ENCODE results near the gene DOCK2.

DOCK2 gene

DNA sequence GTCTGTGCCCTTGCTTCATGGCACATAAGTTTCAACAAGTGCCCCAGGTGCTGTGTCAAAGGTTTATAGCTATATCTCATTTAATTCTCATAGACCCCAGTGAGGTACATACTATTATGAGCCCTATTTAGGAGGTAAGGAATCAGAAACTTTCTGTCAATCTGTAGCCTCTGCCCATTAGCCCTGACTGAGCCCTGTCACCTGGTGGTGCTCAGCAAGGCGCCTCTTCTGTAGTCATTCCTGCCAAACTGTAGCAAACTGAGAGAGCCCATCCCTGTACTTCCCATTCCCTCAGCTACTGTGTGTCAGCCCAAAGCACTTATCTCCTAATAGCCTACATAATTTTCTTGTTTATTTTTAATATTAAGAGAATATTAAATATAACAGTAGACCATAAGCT is 422.1 kb downstream of the DOCK2 start:
- no peaks in the 10 kb centered on the region for H3K4me1 ChIP-seq (ENCODE audit: control insufficient read depth, insufficient read depth, low read length)
- no peak for TF ChIP-seq ZNF391 (tag by site-specific recombination; IDR thresholded peaks at IDR 0.05; ENCODE audit: borderline replicate concordance, low read depth)
- no peak for TF ChIP-seq ZBTB17 (tag by site-specific recombination; IDR thresholded peaks at IDR 0.05)
- TF ChIP-seq ZNF555 (tag by site-specific recombination; conservative IDR thresholded peaks at IDR 0.05): no peak
- no peak for TF ChIP-seq ZSCAN30 (tag by site-specific recombination; IDR thresholded peaks at IDR 0.05)
- no peak for TF ChIP-seq YY1 (tag by site-specific recombination; IDR thresholded peaks at IDR 0.05)
- TF ChIP-seq ZBTB44 (tag by site-specific recombination; IDR thresholded peaks at IDR 0.05): no peak
- no peak for TF ChIP-seq ZBTB20 (tag by site-specific recombination; IDR thresholded peaks at IDR 0.05)
- no peak for TF ChIP-seq ZNF423 (tag by site-specific recombination; IDR thresholded peaks at IDR 0.05)
- TF ChIP-seq SCRT1 (tag by site-specific recombination; IDR thresholded peaks at IDR 0.05; ENCODE audit: borderline replicate concordance): no peak
- no peak for TF ChIP-seq KLF7 (tag by site-specific recombination; IDR thresholded peaks at IDR 0.05; ENCODE audit: borderline replicate concordance)
- no peak for TF ChIP-seq KLF10 (tag by site-specific recombination; IDR thresholded peaks at IDR 0.05)
- no peak for TF ChIP-seq ZNF18 (tag by site-specific recombination; IDR thresholded peaks at IDR 0.05)
- TF ChIP-seq ZBTB1 (tag by site-specific recombination; IDR thresholded peaks at IDR 0.05): no peak
- no peaks in the 10 kb centered on the region for H3K36me3 ChIP-seq (ENCODE audit: control insufficient read depth in 2 of 2, insufficient read depth in 1 of 2, low read length in 2 of 2)
- no peaks in the 10 kb centered on the region for H3K9me3 ChIP-seq (ENCODE audit: control insufficient read depth, insufficient read depth, low read depth, low read length)
- H3K27ac ChIP-seq (ENCODE audit: extremely low read depth, low read depth, low read length): no peak overlapping the region
- POLR2A ChIA-PET: interaction anchor here (0.5 kb wide), 1 partner anchor 318 kb away, joined by 5 read pairs; no protein-coding TSS in a partner anchor
- no peak overlapping the region for H3K4me3 ChIP-seq (ENCODE audit: low read depth, low read length)
- CTCF ChIA-PET: interaction anchor here (1.4 to 5.8 kb wide), 2 partner anchors 12 to 79 kb away, joined by 3 to 46 read pairs; partner anchors contain the start of gene INSYN2B

DNA sequence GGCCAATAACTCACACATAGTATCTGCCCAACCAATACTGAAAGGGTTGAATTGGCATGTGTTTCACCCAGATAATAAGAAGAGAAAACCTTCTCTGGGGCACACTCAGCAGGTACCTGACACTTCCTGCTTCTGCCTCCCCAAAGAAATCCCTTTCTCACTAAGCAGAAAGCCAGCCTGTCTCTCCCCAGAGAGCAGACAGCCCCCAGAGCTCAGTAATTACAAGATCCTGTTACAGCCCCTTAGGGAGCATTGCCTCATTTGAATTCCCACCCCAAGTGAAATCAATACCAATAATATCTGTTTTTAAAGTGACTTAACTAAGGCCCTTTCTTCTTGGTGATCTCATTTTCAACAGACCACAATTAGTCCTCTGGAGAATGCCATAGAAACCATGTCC is 430.1 kb downstream of the DOCK2 start:
- POLR2A ChIA-PET: no interaction called here
- no peaks in the 10 kb centered on the region for H3K9me3 ChIP-seq (ENCODE audit: control insufficient read depth, insufficient read depth, low read depth, low read length)
- H3K4me1 ChIP-seq (ENCODE audit: control insufficient read depth, insufficient read depth, low read length): peaks cover 4% of the 10 kb centered on the region
- CTCF ChIA-PET: interaction anchor here (0.6 to 2.0 kb wide), 4 partner anchors 87 to 639 kb away, joined by 3 to 6 read pairs (median 4); partner anchors contain the start of gene INSYN2B
- no peak overlapping the region for H3K27ac ChIP-seq (ENCODE audit: extremely low read depth, low read depth, low read length)
- H3K36me3 ChIP-seq (ENCODE audit: control insufficient read depth in 2 of 2, insufficient read depth in 1 of 2, low read length in 2 of 2): no peaks in the 10 kb centered on the region
- no peak overlapping the region for H3K4me3 ChIP-seq (ENCODE audit: low read depth, low read length)
- TF ChIP-seq GLIS1 (tag by site-specific recombination; IDR thresholded peaks at IDR 0.05): peak; percentile 42
- no peak for TF ChIP-seq PRDM1 (tag by site-specific recombination; IDR thresholded peaks at IDR 0.05)
- no peak for TF ChIP-seq MEIS1 (CRISPR knock-in tag; IDR thresholded peaks at IDR 0.05; ENCODE audit: borderline replicate concordance)
- TF ChIP-seq ZNF629 (tag by site-specific recombination; IDR thresholded peaks at IDR 0.05): peak; percentile 61
- TF ChIP-seq, protein P1, sequence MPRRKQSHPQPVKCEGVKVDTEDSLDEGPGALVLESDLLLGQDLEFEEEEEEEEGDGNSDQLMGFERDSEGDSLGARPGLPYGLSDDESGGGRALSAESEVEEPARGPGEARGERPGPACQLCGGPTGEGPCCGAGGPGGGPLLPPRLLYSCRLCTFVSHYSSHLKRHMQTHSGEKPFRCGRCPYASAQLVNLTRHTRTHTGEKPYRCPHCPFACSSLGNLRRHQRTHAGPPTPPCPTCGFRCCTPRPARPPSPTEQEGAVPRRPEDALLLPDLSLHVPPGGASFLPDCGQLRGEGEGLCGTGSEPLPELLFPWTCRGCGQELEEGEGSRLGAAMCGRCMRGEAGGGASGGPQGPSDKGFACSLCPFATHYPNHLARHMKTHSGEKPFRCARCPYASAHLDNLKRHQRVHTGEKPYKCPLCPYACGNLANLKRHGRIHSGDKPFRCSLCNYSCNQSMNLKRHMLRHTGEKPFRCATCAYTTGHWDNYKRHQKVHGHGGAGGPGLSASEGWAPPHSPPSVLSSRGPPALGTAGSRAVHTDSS (tag by site-specific recombination; IDR thresholded peaks at IDR 0.05): no peak
- no peak for TF ChIP-seq ZNF274 (IDR thresholded peaks at IDR 0.05; ENCODE audit: low read length)
- TF ChIP-seq ZNF274 (tag by site-specific recombination; IDR thresholded peaks at IDR 0.05; ENCODE audit: borderline replicate concordance): no peak
- no peak for TF ChIP-seq ZNF169 (tag by site-specific recombination; IDR thresholded peaks at IDR 0.05)
- no peak for TF ChIP-seq ZNF416 (tag by site-specific recombination; IDR thresholded peaks at IDR 0.05)
- no peak for TF ChIP-seq SCRT1 (tag by site-specific recombination; IDR thresholded peaks at IDR 0.05; ENCODE audit: borderline replicate concordance)
- peak; percentile 77 for TF ChIP-seq ZEB2 (tag by site-specific recombination; IDR thresholded peaks at IDR 0.05)
- no peak for TF ChIP-seq ZNF658 (tag by site-specific recombination; IDR thresholded peaks at IDR 0.05)
- peak; percentile 24; the same call in 1 of the 2 replicates for TF ChIP-seq OSR2 (tag by site-specific recombination; IDR thresholded peaks at IDR 0.05)
- TF ChIP-seq SP7 (tag by site-specific recombination; IDR thresholded peaks at IDR 0.05): peak; percentile 32; the same call in 1 of the 2 replicates
- TF ChIP-seq ZNF843 (tag by site-specific recombination; IDR thresholded peaks at IDR 0.05): peak; percentile 59; the same call in 1 of the 2 replicates
- no peak for TF ChIP-seq ZNF311 (tag by site-specific recombination; IDR thresholded peaks at IDR 0.05; ENCODE audit: borderline replicate concordance)
- no peak for TF ChIP-seq KLF9 (tag by site-specific recombination; IDR thresholded peaks at IDR 0.05; ENCODE audit: low read depth)

All from HEK293 (cell line).